SHP77 (cell line): ENCODE data around the gene SHISA2.
"Not testable (repeated sequence)": the region's sequence is repeated elsewhere in the genome, so short reads cannot be mapped to it uniquely, and the experiment has no call there.

Experiments
- DNase-seq, 2 experiments: peaks; one replicate each; lab custom pipeline; 2025; lab: John Stamatoyannopoulos, UW

The SHISA2 gene

DNA sequence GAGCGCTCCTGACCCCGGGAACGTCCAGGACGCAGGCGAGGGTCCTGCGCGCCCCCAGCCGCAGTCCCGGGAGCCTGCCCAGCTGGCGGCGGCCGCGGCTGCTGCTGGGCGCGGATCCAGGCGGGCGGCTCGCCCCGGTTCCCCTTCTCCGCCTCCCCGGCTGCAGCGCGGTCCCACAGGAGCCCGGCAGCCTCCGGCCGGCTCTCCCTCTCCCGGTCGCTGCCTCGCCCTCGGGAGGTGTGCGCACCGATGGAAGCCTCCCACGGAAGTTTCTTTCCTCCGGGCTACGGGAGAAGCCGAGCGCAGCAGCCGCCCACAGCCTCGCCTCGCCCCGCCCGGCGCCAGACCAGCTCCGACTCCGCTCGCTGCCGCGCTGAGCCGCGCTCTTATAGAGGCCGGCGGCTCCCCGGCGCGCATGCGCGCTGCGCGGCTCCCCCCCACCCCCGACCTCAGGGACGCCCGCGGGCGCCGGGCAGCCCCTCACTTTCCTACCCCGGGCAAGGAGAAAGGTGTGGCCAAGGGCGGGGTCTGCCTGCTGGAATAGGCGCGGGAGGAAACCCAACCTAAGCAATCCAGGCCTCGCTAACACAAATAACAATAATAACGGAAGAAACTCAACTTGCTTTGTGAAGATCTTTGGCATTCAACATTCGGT lies at the start of gene SHISA2:
Gene SHISA2 (minus strand): TSS at position 360 of the 655 bp plus-strand sequence. CDS start 1,041 bp downstream, outside the sequence.
- peak; percentile 46 to 56 for DNase-seq

DNA sequence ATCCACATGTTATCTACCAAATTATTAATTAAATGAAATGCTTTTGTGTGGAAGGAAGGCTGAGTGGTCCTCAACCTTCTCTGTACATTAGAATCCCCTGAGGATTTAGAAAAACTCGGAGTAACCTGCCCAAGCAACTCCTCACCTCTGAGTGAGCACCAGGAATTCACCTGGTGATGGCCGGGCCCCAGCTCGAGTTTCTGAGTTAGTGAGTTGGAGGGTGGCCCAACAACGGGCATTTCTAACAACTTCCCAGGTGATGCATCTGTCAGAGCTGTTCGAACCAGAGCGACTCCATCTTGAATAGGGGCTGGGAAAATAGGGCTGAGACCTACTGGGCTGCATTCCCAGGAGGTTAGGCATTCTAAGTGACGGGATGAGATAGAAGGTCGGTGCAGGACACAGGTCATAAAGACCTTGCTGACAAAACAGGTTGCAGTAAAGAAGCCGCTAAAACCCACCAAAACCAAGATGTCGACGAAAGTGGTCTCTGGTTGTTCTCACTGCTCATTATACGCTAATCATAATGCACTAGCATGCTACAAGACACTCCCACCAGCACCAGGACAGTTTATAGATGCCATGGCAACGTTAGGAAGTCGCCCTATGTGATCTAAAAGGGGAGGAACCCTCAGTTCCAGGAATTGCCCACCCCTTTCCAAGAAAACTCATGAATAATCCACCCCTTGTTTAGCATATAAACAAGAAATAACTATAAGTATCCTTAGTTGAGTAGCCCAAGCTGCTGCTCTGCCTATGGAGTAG lies 44.2 kb upstream of the SHISA2 start:
- no peak for DNase-seq

GRCh38 chr13:26095338-26095737 lies 43.5 kb upstream of the SHISA2 start:
- no peak for DNase-seq

DNA sequence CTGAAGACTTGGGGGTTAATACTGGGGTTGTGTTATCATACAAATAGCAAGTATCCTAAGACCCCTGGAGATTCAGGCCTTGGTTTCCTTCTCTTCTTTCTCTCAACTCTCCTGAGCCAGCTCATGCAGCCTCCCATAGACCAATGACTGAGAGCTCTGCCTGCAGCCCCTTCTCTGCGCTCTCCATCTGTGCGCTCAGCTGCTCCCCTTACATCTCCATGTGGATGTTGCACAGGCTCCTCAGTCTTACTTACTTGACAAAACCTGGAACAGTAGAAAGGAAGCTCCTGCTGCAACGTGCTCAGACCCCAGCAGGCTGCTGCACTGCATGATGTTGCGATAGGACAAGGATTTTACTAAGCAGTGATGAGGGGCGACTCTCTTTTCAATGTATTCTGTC lies 25.0 kb upstream of the SHISA2 start:
- not testable (repeated sequence) for DNase-seq

- DNase-seq = no peak
These were observed 23.7 kb upstream of the SHISA2 start for GRCh38 chr13:26075498-26075897.

- DNase-seq = no peak
These were observed 22.9 kb upstream of the SHISA2 start for GRCh38 chr13:26074706-26075105.

DNA sequence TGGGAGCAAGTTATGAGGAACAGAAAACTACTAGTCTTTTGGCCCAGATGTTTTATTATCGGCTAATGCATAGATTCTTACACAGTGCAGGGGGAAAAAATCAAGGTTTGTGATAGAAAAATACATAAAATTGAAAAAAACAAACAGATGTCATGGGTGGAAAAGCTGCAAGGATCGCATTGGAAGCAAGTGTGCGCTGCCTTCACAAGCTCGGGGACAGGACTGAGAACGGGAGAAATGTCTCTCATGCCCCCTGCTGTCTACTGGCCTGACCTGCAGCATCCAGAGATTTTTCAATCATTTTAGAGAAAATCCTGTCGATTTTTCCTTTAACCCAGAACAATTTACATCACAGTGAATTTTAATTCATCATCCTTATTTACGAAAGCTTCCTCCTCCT lies 20.5 kb upstream of the SHISA2 start:
- DNase-seq = not testable (repeated sequence)

GRCh38 chr13:26071691-26072090 lies 19.9 kb upstream of the SHISA2 start:
- no peak for DNase-seq

- DNase-seq = not testable (repeated sequence)
These were observed 17.8 kb upstream of the SHISA2 start for GRCh38 chr13:26069642-26070041.

GRCh38 chr13:26068372-26068771 lies 16.6 kb upstream of the SHISA2 start:
- not testable (repeated sequence) for DNase-seq

DNA sequence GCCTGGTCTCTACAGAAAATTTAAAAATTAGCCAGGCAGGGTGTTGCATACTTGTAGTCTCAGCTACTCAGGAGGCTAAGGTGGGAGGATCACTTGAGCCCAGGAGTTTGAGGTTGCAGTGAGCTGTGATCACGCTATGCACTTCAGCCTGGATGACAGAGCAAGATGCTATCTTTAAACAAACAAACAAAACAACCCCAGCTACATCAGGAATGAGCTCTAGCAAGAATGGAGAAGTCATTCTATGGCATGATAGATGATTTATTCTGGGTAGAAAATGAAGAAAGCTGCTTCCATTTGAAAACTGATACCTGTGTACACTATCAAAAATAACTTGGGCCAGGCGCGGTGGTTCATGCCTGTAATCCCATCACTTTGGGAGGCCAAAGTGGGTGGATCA lies 15.8 kb upstream of the SHISA2 start:
- no peak for DNase-seq

DNA sequence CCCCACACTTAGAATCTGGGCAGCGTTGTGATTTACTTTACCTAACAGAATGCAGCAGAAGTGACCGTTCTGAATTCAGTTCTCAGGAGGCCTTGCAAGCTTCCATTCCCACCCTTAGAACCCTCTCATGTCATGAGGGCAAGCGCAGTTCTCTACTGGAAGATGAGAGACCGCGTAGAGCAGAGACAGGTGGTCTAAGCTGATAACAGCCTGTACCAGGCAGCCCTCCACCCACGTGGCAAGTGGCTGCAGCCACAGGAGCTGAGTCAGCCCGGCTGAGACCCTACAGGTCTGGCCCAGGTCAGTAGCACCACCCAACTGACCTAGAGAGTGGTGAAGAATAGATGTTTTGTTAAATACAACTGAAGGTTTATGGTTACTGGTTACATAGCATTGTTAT lies 14.7 kb upstream of the SHISA2 start:
- not testable (repeated sequence) for DNase-seq

DNA sequence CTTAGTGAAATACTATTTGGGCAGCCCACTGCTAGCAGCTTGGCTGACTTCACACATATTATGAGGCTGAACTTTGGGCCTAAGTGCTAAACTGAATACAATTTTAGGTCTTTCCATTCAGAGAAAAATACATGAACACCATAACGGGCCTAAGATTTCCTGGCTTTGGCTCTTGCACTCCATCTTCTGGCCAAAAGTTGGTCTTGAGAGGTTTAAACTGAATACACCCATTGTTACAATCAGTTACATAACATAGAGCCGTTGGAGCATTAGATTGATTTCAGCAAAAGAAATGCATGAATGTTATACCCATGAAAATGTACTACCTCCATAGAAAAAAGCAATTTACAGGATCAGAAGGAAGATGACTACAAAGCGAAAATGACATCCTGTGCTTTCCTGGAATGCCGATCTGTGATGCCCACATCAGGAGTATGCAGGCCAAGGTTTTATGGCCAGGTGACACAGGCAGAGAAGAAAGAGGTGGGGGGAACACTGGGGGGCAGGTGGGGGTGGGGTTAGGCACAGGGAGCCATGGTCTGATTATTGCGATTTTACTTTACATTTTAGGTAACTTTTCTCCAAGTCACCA lies 11.1 kb upstream of the SHISA2 start:
- DNase-seq = peak; percentile 12 to 44

DNA sequence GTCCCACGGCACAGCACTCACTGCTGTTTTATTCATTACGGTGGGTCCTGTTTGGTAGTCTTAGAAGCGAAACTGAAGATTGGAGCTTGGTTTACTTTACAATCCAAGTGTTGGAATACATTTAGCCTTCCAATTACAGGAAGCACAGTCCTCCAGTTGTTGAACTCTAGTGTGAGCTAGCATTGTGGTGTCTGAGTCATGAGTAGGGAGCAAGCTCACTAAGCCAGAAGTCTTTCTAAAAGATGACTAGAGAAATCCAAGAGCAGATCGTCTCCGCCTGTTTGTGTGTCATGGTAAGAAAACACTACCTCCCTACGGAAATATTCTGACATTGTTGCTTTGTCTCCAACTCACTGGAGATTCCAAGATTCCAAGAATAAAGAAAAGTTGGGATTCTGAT lies 10.1 kb upstream of the SHISA2 start:
- DNase-seq = no peak

GRCh38 chr13:26061256-26061655 lies 9.4 kb upstream of the SHISA2 start:
- no peak for DNase-seq

DNA sequence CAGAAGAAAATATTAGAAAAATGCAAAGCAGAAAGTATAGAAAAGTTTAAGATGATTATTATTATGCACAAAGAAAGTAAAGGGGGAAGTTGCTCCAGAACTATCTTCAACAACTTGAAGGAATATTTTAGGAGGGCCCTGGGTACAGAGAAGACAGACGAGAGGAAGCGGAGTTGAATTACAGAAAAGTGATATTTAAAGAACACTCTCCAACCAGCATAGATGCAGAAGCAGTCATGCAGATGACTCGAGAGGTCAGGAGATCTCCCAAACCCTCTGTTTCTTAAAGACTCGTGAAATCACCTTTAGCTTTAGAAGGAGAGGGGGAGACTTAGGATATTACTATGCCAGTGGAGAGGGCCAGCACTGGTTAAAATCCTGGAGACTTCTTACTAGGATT lies 8.5 kb upstream of the SHISA2 start:
- DNase-seq = no peak

GRCh38 chr13:26058704-26059103 lies 6.9 kb upstream of the SHISA2 start:
- DNase-seq = no peak

GRCh38 chr13:26054896-26055295 lies 3.1 kb upstream of the SHISA2 start:
- no peak for DNase-seq

GRCh38 chr13:26053418-26053980 lies 1.7 kb upstream of the SHISA2 start:
- DNase-seq = no peak

GRCh38 chr13:26052337-26052736 lies 521 bp upstream of the SHISA2 start:
- DNase-seq = peak; percentile 19 to 56

- DNase-seq = no peak
These were observed 572 bp downstream of the SHISA2 start for GRCh38 chr13:26051231-26051656.

- peak; percentile 32 to 60 for DNase-seq
These were observed 1.1 kb downstream of the SHISA2 start for GRCh38 chr13:26050568-26051230.
